Trophoblast cell (in vitro differentiated cells and primary cell): Measurements from ENCODE around the gene EARS2. TPM values are rescaled to one million over a fixed set of nuclear protein-coding genes. Genes with fewer than 3 reads are reported as not detected.
A peak's percentile ranks its signal among the peaks of the same experiment; 100 is the strongest.

Experiments
- DNase-seq, 2 donors: peaks; one replicate each; pipeline ENCODE4 v3.0.0-alpha.2; 2016
- H2AFZ ChIP-seq: 2 replicates; pipeline ENCODE4 v1.6.1; 2013; ENCODE audit warnings: low read length, moderate library complexity, mild to moderate bottlenecking; ENCODE audit not compliant: insufficient read depth, poor library complexity
- H2AK5ac ChIP-seq: 2 replicates; pipeline ENCODE4 v1.6.1; 2013; ENCODE audit warnings: mild to moderate bottlenecking, low read length
- H2BK120ac ChIP-seq: 2 replicates; pipeline ENCODE4 v1.6.1; 2013; ENCODE audit warnings: low read length, mild to moderate bottlenecking, moderate library complexity; ENCODE audit not compliant: insufficient read depth, poor library complexity
- H2BK12ac ChIP-seq: 2 replicates; pipeline ENCODE4 v1.6.1; 2013; ENCODE audit warnings: mild to moderate bottlenecking, low read length, moderate library complexity
- H2BK5ac ChIP-seq: 2 replicates; pipeline ENCODE4 v1.6.1; 2013; ENCODE audit warnings: low read length, low read depth, moderate library complexity, mild to moderate bottlenecking; ENCODE audit not compliant: poor library complexity
- H3K14ac ChIP-seq: 2 replicates; pipeline ENCODE4 v1.6.1; 2013; ENCODE audit warnings: mild to moderate bottlenecking, low read length
- H3K18ac ChIP-seq: 2 replicates; pipeline ENCODE4 v1.6.1; 2013; ENCODE audit warnings: mild to moderate bottlenecking, low read length
- H3K23ac ChIP-seq: 2 replicates; pipeline ENCODE4 v1.6.1; 2013; ENCODE audit warnings: low read length
- H3K27ac ChIP-seq: 2 replicates; pipeline ENCODE4 v1.5.1; 2013; ENCODE audit warnings: low read depth, mild to moderate bottlenecking, inconsistent platforms, low read length, moderate library complexity
- H3K27me3 ChIP-seq: 2 replicates; pipeline ENCODE4 v1.6.1; 2013; ENCODE audit warnings: inconsistent platforms, mild to moderate bottlenecking, low read length, moderate library complexity; ENCODE audit not compliant: insufficient read depth
- H3K36me3 ChIP-seq, 2 experiments: 1 replicate in 1 of 2; 2 replicates in 1 of 2; pipeline ENCODE4 v1.6.1; 2013; ENCODE audit warnings: low read length in 2 of 2, mild to moderate bottlenecking in 2 of 2, moderate library complexity in 1 of 2; ENCODE audit not compliant: insufficient read depth in 2 of 2, control insufficient read depth in 1 of 2
- H3K4ac ChIP-seq: 2 replicates; pipeline ENCODE4 v1.6.1; 2013; ENCODE audit warnings: low read depth, mild to moderate bottlenecking, low read length, moderate library complexity
- H3K4me1 ChIP-seq, 2 experiments: 1 replicate in 1 of 2; 2 replicates in 1 of 2; pipeline ENCODE4 v1.6.1; 2013; ENCODE audit warnings: low read length in 2 of 2, mild to moderate bottlenecking in 2 of 2, moderate library complexity in 1 of 2; ENCODE audit not compliant: insufficient read depth in 2 of 2, control insufficient read depth in 1 of 2
- H3K4me2 ChIP-seq: 2 replicates; pipeline ENCODE4 v1.6.1; 2013; ENCODE audit warnings: inconsistent platforms, mild to moderate bottlenecking, low read length, moderate library complexity
- H3K4me3 ChIP-seq: 2 replicates; pipeline ENCODE4 v1.5.1; 2013; ENCODE audit warnings: mild to moderate bottlenecking, low read depth, low read length, inconsistent platforms
- H3K79me1 ChIP-seq: one replicate; pipeline ENCODE4 v1.6.1; 2013; ENCODE audit warnings: low read length
- H3K79me2 ChIP-seq: 2 replicates; pipeline ENCODE4 v1.6.1; 2013; ENCODE audit warnings: low read length, mild to moderate bottlenecking; ENCODE audit not compliant: control insufficient read depth, insufficient read depth, poor library complexity
- H3K9ac ChIP-seq: 2 replicates; pipeline ENCODE4 v1.6.1; 2013; ENCODE audit warnings: mild to moderate bottlenecking, low read length
- H3K9me3 ChIP-seq: 2 replicates; pipeline ENCODE4 v1.6.1; 2013; ENCODE audit warnings: low read depth, mild to moderate bottlenecking, control low read depth, inconsistent platforms, low read length; ENCODE audit not compliant: insufficient read depth
- H4K12ac ChIP-seq: 2 replicates; pipeline ENCODE4 v1.6.1; 2013; ENCODE audit warnings: low read depth, mild to moderate bottlenecking, low read length, moderate library complexity
- H4K8ac ChIP-seq: 2 replicates; pipeline ENCODE4 v1.6.1; 2013; ENCODE audit warnings: low read depth, mild to moderate bottlenecking, low read length, moderate library complexity
- H4K91ac ChIP-seq: one replicate; pipeline ENCODE4 v1.6.1; 2013; ENCODE audit warnings: low read depth, mild to moderate bottlenecking, low read length, moderate library complexity
- WGBS: extraction: QIAGEN DNeasy Blood & Tissue Kit; methylation state at CpG from one replicate; pipeline ENCODE4 v1.1.7; 2013; ENCODE audit warnings: missing lambda C conversion rate; ENCODE audit not compliant: insufficient read length, insufficient coverage; ENCODE audit errors: extremely low coverage; 5-methylcytosine and 5-hydroxymethylcytosine counted together
- polyA plus RNA-seq: library from polyadenylated mRNA; stranded (reverse); fragments of 200-250 nt; gene quantifications from 2 replicates; pipeline ENCODE4 v1.2.3, GENCODE V29; 2013

EARS2 gene
- polyA plus RNA-seq = 8.0 and 9.3 TPM in 2 replicates

- peak within 1 kb of the TSS; percentile 92 for H4K12ac ChIP-seq
- H2BK120ac ChIP-seq = peak within 1 kb of the TSS; percentile 84
- peaks cover 15 to 26% of the 10 kb centered on the region in 2 experiments for H3K36me3 ChIP-seq
- peak within 1 kb of the TSS; percentile 99 for H3K9ac ChIP-seq
- no CpG with 5 or more reads among the region's 65 CpGs for WGBS
- H2AK5ac ChIP-seq = peak within 1 kb of the TSS; percentile 67
- H3K4me1 ChIP-seq = peaks cover 0 to 4% of the 10 kb centered on the region in 2 experiments
- peak within 1 kb of the TSS; percentile 85 for H3K4ac ChIP-seq
- H3K27me3 ChIP-seq = no peaks in the 10 kb centered on the region
- peak within 1 kb of the TSS; percentile 93 for H3K14ac ChIP-seq
- H2BK12ac ChIP-seq = no peak within 1 kb of the TSS
- peak within 1 kb of the TSS; percentile 88 for H3K18ac ChIP-seq
- peak within 1 kb of the TSS; percentile 94 for H3K4me2 ChIP-seq
- peak within 1 kb of the TSS; percentile 98 for H3K4me3 ChIP-seq
- DNase-seq = peak; percentile 99 to 100
- peak within 1 kb of the TSS; percentile 85 for H3K23ac ChIP-seq
- H4K91ac ChIP-seq = peak within 1 kb of the TSS; percentile 91
- peak within 1 kb of the TSS; percentile 81 for H2BK5ac ChIP-seq
- H2AFZ ChIP-seq = peak within 1 kb of the TSS; percentile 93
- peak within 1 kb of the TSS; percentile 79 for H3K27ac ChIP-seq
- H3K79me2 ChIP-seq = peaks cover 9% of the 10 kb centered on the region
- peak within 1 kb of the TSS; percentile 95 for H4K8ac ChIP-seq
- no peaks in the 10 kb centered on the region for H3K9me3 ChIP-seq
- H3K79me1 ChIP-seq = peaks cover 7% of the 10 kb centered on the region
Observed at GRCh38 chr16:23556881-23557778, at the start of gene EARS2, which contains the start of gene UBFD1. EARS2 (minus strand) TSS chr16:23557350; CDS start chr16:23557343, 7 bp downstream. UBFD1 (plus strand) TSS chr16:23557727; CDS start chr16:23557743, 16 bp downstream.

DNA sequence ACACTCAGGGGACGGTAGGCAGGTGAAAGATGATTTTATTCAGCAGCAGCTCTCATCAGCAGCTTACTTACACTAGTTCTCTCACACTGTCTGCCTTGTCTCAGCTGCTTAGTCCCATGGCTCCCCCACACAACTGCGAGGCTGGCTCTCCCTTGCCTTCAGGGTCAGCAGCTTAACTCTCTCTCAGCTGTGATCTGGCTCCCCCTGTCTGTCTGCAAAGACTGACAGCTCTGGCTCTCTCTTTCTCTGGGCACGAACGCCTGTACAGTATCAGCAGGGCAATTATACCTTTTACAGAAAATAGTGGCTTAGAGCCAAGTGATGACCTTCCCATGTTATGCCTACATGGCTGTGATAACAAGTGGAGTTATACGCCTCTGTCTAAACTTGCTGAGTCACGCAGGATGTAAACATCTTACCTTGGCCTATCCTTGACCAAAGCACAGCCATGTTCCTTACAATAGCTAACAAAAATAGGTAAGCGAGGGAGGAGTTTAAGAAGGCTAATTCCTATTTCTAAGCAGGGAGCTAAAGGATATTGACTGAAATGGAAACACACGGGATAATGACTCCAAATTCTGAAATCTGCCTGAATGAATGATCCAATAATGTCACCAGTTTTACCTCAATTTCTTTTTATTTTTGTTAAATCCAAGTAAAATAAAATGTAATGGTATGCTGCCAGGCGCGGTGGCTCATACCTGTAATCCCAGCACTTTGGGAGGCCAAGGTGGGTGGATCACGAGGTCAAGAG, 40.0 kb upstream of the EARS2 start:
- Histone ChIP-seq H3K36me3 (peaks cover 9 to 15% of the 10 kb centered on the region in 2 experiments), H3K4ac (no peak overlapping the region), H2BK5ac (no peak overlapping the region), H3K4me2 (no peak overlapping the region), H2BK12ac (peak overlapping the region; percentile 18), H3K18ac (no peak overlapping the region), H4K8ac (peak overlapping the region; percentile 74), H3K23ac (no peak overlapping the region), H3K79me2 (peaks cover 12% of the 10 kb centered on the region), H3K9me3 (no peaks in the 10 kb centered on the region), H3K4me3 (no peak overlapping the region), H4K91ac (peak overlapping the region; percentile 75), H4K12ac (peak overlapping the region; percentile 47), H2AK5ac (no peak overlapping the region), H3K14ac (no peak overlapping the region), H3K27ac (no peak overlapping the region), H3K79me1 (peaks cover 4% of the 10 kb centered on the region), H3K27me3 (no peaks in the 10 kb centered on the region), H3K4me1 (peaks cover 5 to 10% of the 10 kb centered on the region in 2 experiments), H2BK120ac (no peak overlapping the region), H2AFZ (no peak overlapping the region), H3K9ac (no peak overlapping the region)
- peak; percentile 28 to 44 for DNase-seq
- WGBS = no CpG with 5 or more reads among the region's 11 CpGs

DNA sequence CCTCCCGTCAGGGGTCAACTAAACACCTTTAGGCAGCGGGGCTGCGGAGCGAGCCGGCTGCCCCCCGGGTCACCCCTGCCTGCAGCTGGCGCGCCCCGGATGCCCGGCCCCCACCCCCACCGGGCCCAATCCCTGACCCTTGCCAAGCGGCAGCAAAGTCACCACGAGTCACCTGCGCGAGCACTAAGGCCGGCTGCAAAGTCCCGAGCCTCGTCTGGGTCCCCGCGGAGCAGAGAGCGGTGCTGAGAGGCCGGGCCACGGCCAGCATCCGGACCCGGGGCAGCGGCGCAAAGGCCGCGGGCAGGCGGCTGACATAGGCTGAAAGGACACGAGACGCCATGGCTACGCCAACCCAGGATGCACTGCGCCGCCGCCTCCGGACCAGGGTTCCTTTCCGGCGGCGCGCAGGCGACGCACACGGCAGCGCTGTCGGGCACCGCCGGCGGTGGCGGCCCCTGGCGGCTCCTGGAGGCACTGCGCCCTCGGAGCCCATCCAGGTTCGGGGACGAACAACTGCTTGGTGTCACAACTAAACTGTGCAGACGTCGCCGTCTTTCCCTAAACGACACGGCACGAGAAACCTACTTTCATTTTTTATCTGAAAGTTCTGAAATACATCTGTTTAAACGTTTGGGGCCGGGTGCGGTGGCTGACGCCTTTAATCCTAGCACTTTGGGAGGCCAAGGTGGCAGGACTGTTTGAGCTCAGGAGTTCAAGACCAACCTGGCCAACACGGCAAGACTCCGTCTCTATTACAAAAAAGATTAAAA, 39.0 kb upstream of the EARS2 start, which contains the start of gene NDUFAB1:
Gene NDUFAB1 (minus strand): TSS at position 366 of the 770 bp plus-strand sequence. CDS start 26 bp downstream, at position 340.
- Histone ChIP-seq H3K4me2 (peak within 1 kb of the TSS; percentile 92), H3K79me2 (peaks cover 12% of the 10 kb centered on the region), H4K91ac (peak within 1 kb of the TSS; percentile 75), H2BK12ac (peak within 1 kb of the TSS; percentile 18), H3K27ac (no peak within 1 kb of the TSS), H3K9ac (peak within 1 kb of the TSS; percentile 96), H3K4me1 (peaks cover 5 to 10% of the 10 kb centered on the region in 2 experiments), H3K4me3 (peak within 1 kb of the TSS; percentile 88), H3K4ac (peak within 1 kb of the TSS; percentile 84), H3K18ac (peak within 1 kb of the TSS; percentile 89), H4K8ac (peak within 1 kb of the TSS; percentile 98), H3K36me3 (peaks cover 8 to 21% of the 10 kb centered on the region in 2 experiments), H3K23ac (no peak within 1 kb of the TSS), H2AFZ (peak within 1 kb of the TSS; percentile 77), H3K14ac (peak within 1 kb of the TSS; percentile 78), H4K12ac (peak within 1 kb of the TSS; percentile 57), H2AK5ac (peak within 1 kb of the TSS; percentile 49), H2BK120ac (peak within 1 kb of the TSS; percentile 44), H3K9me3 (no peaks in the 10 kb centered on the region), H2BK5ac (peak within 1 kb of the TSS; percentile 60), H3K27me3 (no peaks in the 10 kb centered on the region), H3K79me1 (peaks cover 4% of the 10 kb centered on the region)
- no CpG with 5 or more reads among the region's 67 CpGs for WGBS
- peak; percentile 92 to 97 for DNase-seq
